Trophoblast cell (in vitro differentiated cells and primary cell): Measurements from ENCODE around the gene KRT6C.

Experiments used
- DNase-seq, 2 donors: peaks; one replicate each; pipeline ENCODE4 v3.0.0-alpha.2; 2016
- H2AFZ ChIP-seq: 2 replicates; pipeline ENCODE4 v1.6.1; 2013; ENCODE audit warnings: low read length, moderate library complexity, mild to moderate bottlenecking; ENCODE audit not compliant: insufficient read depth, poor library complexity
- H2AK5ac ChIP-seq: 2 replicates; pipeline ENCODE4 v1.6.1; 2013; ENCODE audit warnings: mild to moderate bottlenecking, low read length
- H2BK120ac ChIP-seq: 2 replicates; pipeline ENCODE4 v1.6.1; 2013; ENCODE audit warnings: low read length, mild to moderate bottlenecking, moderate library complexity; ENCODE audit not compliant: insufficient read depth, poor library complexity
- H2BK12ac ChIP-seq: 2 replicates; pipeline ENCODE4 v1.6.1; 2013; ENCODE audit warnings: mild to moderate bottlenecking, low read length, moderate library complexity
- H2BK5ac ChIP-seq: 2 replicates; pipeline ENCODE4 v1.6.1; 2013; ENCODE audit warnings: low read length, low read depth, moderate library complexity, mild to moderate bottlenecking; ENCODE audit not compliant: poor library complexity
- H3K14ac ChIP-seq: 2 replicates; pipeline ENCODE4 v1.6.1; 2013; ENCODE audit warnings: mild to moderate bottlenecking, low read length
- H3K18ac ChIP-seq: 2 replicates; pipeline ENCODE4 v1.6.1; 2013; ENCODE audit warnings: mild to moderate bottlenecking, low read length
- H3K23ac ChIP-seq: 2 replicates; pipeline ENCODE4 v1.6.1; 2013; ENCODE audit warnings: low read length
- H3K27ac ChIP-seq: 2 replicates; pipeline ENCODE4 v1.5.1; 2013; ENCODE audit warnings: low read depth, mild to moderate bottlenecking, inconsistent platforms, low read length, moderate library complexity
- H3K27me3 ChIP-seq: 2 replicates; pipeline ENCODE4 v1.6.1; 2013; ENCODE audit warnings: inconsistent platforms, mild to moderate bottlenecking, low read length, moderate library complexity; ENCODE audit not compliant: insufficient read depth
- H3K36me3 ChIP-seq, 2 experiments: 1 replicate in 1 of 2; 2 replicates in 1 of 2; pipeline ENCODE4 v1.6.1; 2013; ENCODE audit warnings: low read length in 2 of 2, mild to moderate bottlenecking in 2 of 2, moderate library complexity in 1 of 2; ENCODE audit not compliant: insufficient read depth in 2 of 2, control insufficient read depth in 1 of 2
- H3K4ac ChIP-seq: 2 replicates; pipeline ENCODE4 v1.6.1; 2013; ENCODE audit warnings: low read depth, mild to moderate bottlenecking, low read length, moderate library complexity
- H3K4me1 ChIP-seq, 2 experiments: 1 replicate in 1 of 2; 2 replicates in 1 of 2; pipeline ENCODE4 v1.6.1; 2013; ENCODE audit warnings: low read length in 2 of 2, mild to moderate bottlenecking in 2 of 2, moderate library complexity in 1 of 2; ENCODE audit not compliant: insufficient read depth in 2 of 2, control insufficient read depth in 1 of 2
- H3K4me2 ChIP-seq: 2 replicates; pipeline ENCODE4 v1.6.1; 2013; ENCODE audit warnings: inconsistent platforms, mild to moderate bottlenecking, low read length, moderate library complexity
- H3K4me3 ChIP-seq: 2 replicates; pipeline ENCODE4 v1.5.1; 2013; ENCODE audit warnings: mild to moderate bottlenecking, low read depth, low read length, inconsistent platforms
- H3K79me1 ChIP-seq: one replicate; pipeline ENCODE4 v1.6.1; 2013; ENCODE audit warnings: low read length
- H3K79me2 ChIP-seq: 2 replicates; pipeline ENCODE4 v1.6.1; 2013; ENCODE audit warnings: low read length, mild to moderate bottlenecking; ENCODE audit not compliant: control insufficient read depth, insufficient read depth, poor library complexity
- H3K9ac ChIP-seq: 2 replicates; pipeline ENCODE4 v1.6.1; 2013; ENCODE audit warnings: mild to moderate bottlenecking, low read length
- H3K9me3 ChIP-seq: 2 replicates; pipeline ENCODE4 v1.6.1; 2013; ENCODE audit warnings: low read depth, mild to moderate bottlenecking, control low read depth, inconsistent platforms, low read length; ENCODE audit not compliant: insufficient read depth
- H4K12ac ChIP-seq: 2 replicates; pipeline ENCODE4 v1.6.1; 2013; ENCODE audit warnings: low read depth, mild to moderate bottlenecking, low read length, moderate library complexity
- H4K8ac ChIP-seq: 2 replicates; pipeline ENCODE4 v1.6.1; 2013; ENCODE audit warnings: low read depth, mild to moderate bottlenecking, low read length, moderate library complexity
- H4K91ac ChIP-seq: one replicate; pipeline ENCODE4 v1.6.1; 2013; ENCODE audit warnings: low read depth, mild to moderate bottlenecking, low read length, moderate library complexity
- WGBS: extraction: QIAGEN DNeasy Blood & Tissue Kit; methylation state at CpG from one replicate; pipeline ENCODE4 v1.1.7; 2013; ENCODE audit warnings: missing lambda C conversion rate; ENCODE audit not compliant: insufficient read length, insufficient coverage; ENCODE audit errors: extremely low coverage; 5-methylcytosine and 5-hydroxymethylcytosine counted together

KRT6C gene

GRCh38 chr12:52517005-52517835 lies 43.6 kb upstream of the KRT6C start:
- H3K27me3 ChIP-seq: no peaks in the 10 kb centered on the region
- H3K9me3 ChIP-seq: peaks cover 2% of the 10 kb centered on the region
- H3K36me3 ChIP-seq: no peaks in the 10 kb centered on the region
- no peak overlapping the region for H2AK5ac ChIP-seq
- H3K4ac ChIP-seq: no peak overlapping the region
- H3K4me1 ChIP-seq: peaks cover 12 to 14% of the 10 kb centered on the region in 2 experiments
- no peaks in the 10 kb centered on the region for H3K79me1 ChIP-seq
- H2BK5ac ChIP-seq: no peak overlapping the region
- H4K91ac ChIP-seq: no peak overlapping the region
- no peak overlapping the region for H3K27ac ChIP-seq
- H3K23ac ChIP-seq: no peak overlapping the region
- no CpG with 5 or more reads among the region's 14 CpGs for WGBS
- peak in 1 of 2 donors; percentile 25 for DNase-seq
- no peak overlapping the region for H2AFZ ChIP-seq
- no peak overlapping the region for H3K14ac ChIP-seq
- no peak overlapping the region for H2BK12ac ChIP-seq
- no peak overlapping the region for H3K4me2 ChIP-seq
- H3K79me2 ChIP-seq: no peaks in the 10 kb centered on the region
- no peak overlapping the region for H4K8ac ChIP-seq
- H3K18ac ChIP-seq: no peak overlapping the region
- no peak overlapping the region for H3K9ac ChIP-seq
- H2BK120ac ChIP-seq: no peak overlapping the region
- H4K12ac ChIP-seq: no peak overlapping the region
- no peak overlapping the region for H3K4me3 ChIP-seq

GRCh38 chr12:52515927-52516831 lies 42.6 kb upstream of the KRT6C start:
- H3K9ac ChIP-seq: no peak overlapping the region
- H2AFZ ChIP-seq: no peak overlapping the region
- H3K23ac ChIP-seq: no peak overlapping the region
- no peak overlapping the region for H4K91ac ChIP-seq
- H3K4me2 ChIP-seq: no peak overlapping the region
- H3K36me3 ChIP-seq: no peaks in the 10 kb centered on the region
- H2BK5ac ChIP-seq: no peak overlapping the region
- H2AK5ac ChIP-seq: no peak overlapping the region
- no peak overlapping the region for H2BK120ac ChIP-seq
- WGBS: no CpG with 5 or more reads among the region's 15 CpGs
- no peaks in the 10 kb centered on the region for H3K79me1 ChIP-seq
- no peak overlapping the region for H3K18ac ChIP-seq
- H3K27me3 ChIP-seq: no peaks in the 10 kb centered on the region
- no peak overlapping the region for H4K12ac ChIP-seq
- DNase-seq: peak; percentile 41 to 62
- H4K8ac ChIP-seq: no peak overlapping the region
- H2BK12ac ChIP-seq: no peak overlapping the region
- H3K9me3 ChIP-seq: peaks cover 2% of the 10 kb centered on the region
- H3K27ac ChIP-seq: no peak overlapping the region
- H3K4me3 ChIP-seq: no peak overlapping the region
- H3K14ac ChIP-seq: no peak overlapping the region
- H3K4ac ChIP-seq: no peak overlapping the region
- H3K4me1 ChIP-seq: peaks cover 2 to 3% of the 10 kb centered on the region in 2 experiments
- no peaks in the 10 kb centered on the region for H3K79me2 ChIP-seq

DNA sequence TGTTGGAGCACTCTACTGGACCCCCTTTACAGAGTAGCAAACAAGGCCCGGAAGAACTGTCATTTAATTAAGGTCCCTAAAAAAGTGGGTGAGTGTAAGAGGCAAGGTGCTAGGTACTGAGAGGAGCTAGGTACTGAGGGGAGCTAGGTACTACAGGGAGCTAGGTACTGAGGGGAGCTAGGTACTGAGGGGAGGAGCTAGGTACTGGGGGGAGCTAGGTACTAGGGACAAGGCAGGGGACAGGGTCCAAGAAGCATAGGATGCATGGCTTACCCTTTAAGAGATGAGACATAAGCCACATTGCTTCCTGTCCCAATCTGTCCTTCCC lies 41.7 kb upstream of the KRT6C start:
- no peak overlapping the region for H4K12ac ChIP-seq
- WGBS: no CpG with 5 or more reads among the region's 1 CpG

DNA sequence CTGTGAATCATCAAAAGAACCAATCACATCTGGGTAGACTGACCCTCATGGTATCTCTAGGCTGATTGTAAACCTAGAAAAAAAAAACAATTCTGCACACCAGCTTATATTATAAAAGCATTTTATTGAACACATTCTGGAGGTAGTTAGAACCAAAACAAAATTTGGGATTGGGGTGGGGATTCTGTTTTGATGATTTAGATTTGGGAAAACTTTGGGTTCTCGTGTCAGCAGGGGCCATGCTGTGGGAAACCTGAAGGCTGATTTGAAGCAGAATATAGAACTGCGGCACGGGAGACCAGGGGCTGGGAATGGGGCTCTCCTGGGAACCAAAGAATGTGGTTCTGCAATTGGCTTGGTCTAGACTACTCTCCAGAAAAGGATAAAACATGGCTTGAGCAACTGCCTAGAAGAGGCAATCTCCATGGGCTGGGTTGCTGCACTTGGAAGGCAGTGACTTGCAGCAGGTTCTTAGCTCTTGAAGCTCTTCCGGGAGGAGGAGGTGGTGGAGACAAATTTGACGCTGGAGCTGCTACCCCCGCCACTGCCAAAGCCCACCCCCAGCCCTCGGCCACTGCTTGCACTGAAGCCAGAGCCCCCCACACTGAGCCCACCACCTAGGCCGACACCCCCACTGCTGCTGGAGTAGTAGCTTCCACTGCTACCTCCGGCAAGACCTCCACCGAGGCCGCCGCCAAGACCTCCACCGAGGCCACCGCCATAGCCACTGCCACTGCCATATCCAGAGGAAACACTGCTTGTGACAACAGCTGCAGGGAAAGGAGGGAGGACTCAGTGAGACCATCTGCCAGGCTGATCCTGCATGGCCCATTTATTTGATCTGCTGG lies 41.1 kb upstream of the KRT6C start:
- WGBS: no CpG with 5 or more reads among the region's 14 CpGs
- Histone ChIP-seq H4K8ac (no peak overlapping the region), H3K27me3 (no peaks in the 10 kb centered on the region), H2BK12ac (no peak overlapping the region), H3K4me2 (no peak overlapping the region), H3K36me3 (no peaks in the 10 kb centered on the region), H3K14ac (no peak overlapping the region), H2AK5ac (no peak overlapping the region), H3K9me3 (peaks cover 2% of the 10 kb centered on the region), H3K4me3 (no peak overlapping the region), H3K18ac (no peak overlapping the region), H3K79me2 (no peaks in the 10 kb centered on the region), H3K4ac (no peak overlapping the region), H3K79me1 (no peaks in the 10 kb centered on the region), H3K9ac (no peak overlapping the region), H2AFZ (no peak overlapping the region), H3K4me1 (no peaks in the 10 kb centered on the region), H3K23ac (no peak overlapping the region), H3K27ac (no peak overlapping the region), H2BK5ac (no peak overlapping the region), H4K91ac (no peak overlapping the region), H2BK120ac (no peak overlapping the region), H4K12ac (no peak overlapping the region)
- no peak for DNase-seq

More for the DNA sequence above, 41.7 kb upstream of the KRT6C start:
- no peak for DNase-seq
- Histone ChIP-seq H3K23ac (no peak overlapping the region), H3K27ac (no peak overlapping the region), H3K9me3 (peaks cover 2% of the 10 kb centered on the region), H3K4me2 (no peak overlapping the region), H3K4ac (no peak overlapping the region), H2BK5ac (no peak overlapping the region), H4K91ac (no peak overlapping the region), H2AFZ (no peak overlapping the region), H2BK12ac (no peak overlapping the region), H2BK120ac (no peak overlapping the region), H3K27me3 (no peaks in the 10 kb centered on the region), H3K18ac (no peak overlapping the region), H3K14ac (no peak overlapping the region), H3K4me1 (no peaks in the 10 kb centered on the region), H3K79me1 (no peaks in the 10 kb centered on the region), H3K36me3 (no peaks in the 10 kb centered on the region), H4K8ac (no peak overlapping the region), H3K9ac (no peak overlapping the region), H3K4me3 (no peak overlapping the region), H3K79me2 (no peaks in the 10 kb centered on the region), H2AK5ac (no peak overlapping the region)
